Body of pancreas (tissue), 4 donors: Measurements from ENCODE around the gene ZNF230. TPM values are rescaled to one million over a fixed set of nuclear protein-coding genes. Genes with fewer than 3 reads are reported as not detected.
A peak's percentile ranks its signal among the peaks of the same experiment; 100 is the strongest.

Experiments
- ATAC-seq: fragments of 150-250 bp; one replicate; pipeline ENCODE4 v1.9.1; 2016
- DNase-seq, 4 donors: peaks; one replicate each; pipeline ENCODE4 v3.0.0-alpha.2; 2019
- H3K27ac ChIP-seq, 4 donors: fragments of 200-600 bp; sonication (generic); 1 replicate in 3 of 4; 2 replicates in 1 of 4; pipeline versions ENCODE4 v1.5.1 to v1.6.1; 2016 to 2019; ENCODE audit warnings: mild to moderate bottlenecking in 1 of 4, mixed read lengths in 1 of 4, moderate library complexity in 1 of 4
- H3K27me3 ChIP-seq, 2 donors: fragments of 200-600 bp; sonication (generic); one replicate each; pipeline ENCODE4 v1.6.0; 2016; ENCODE audit warnings: mild to moderate bottlenecking in 1 of 2
- H3K36me3 ChIP-seq, 2 donors: fragments of 200-600 bp; sonication (generic); replicated peaks in 1 of 2; 2 replicates each; pipeline ENCODE4 v1.5.1; 2016; ENCODE audit warnings: low read depth in 2 of 2; ENCODE audit not compliant: insufficient read depth in 1 of 2
- H3K4me1 ChIP-seq: fragments of 200-600 bp; sonication (generic); one replicate; pipeline ENCODE4 v1.6.0; 2016
- H3K4me3 ChIP-seq, 2 donors: fragments of 200-600 bp; sonication (generic); 1 replicate in 1 of 2; 2 replicates in 1 of 2; pipeline ENCODE4 v1.5.1; 2016 to 2019
- H3K9me3 ChIP-seq, 3 donors: fragments of 200-600 bp; sonication (generic); 1 replicate in 2 of 3; 2 replicates in 1 of 3; pipeline ENCODE4 v1.5.1; 2016
- POLR2A ChIP-seq, 3 donors: fragments of 450-650 bp; IDR thresholded peaks; one replicate each; pipeline ENCODE4 v1.6.1; 2016; ENCODE audit warnings: antibody characterized with exemption in 3 of 3, mild to moderate bottlenecking in 2 of 3
- WGBS, 2 donors: methylation state at CpG; one replicate each; pipeline ENCODE4 v1.1.5; 2017; 5-methylcytosine and 5-hydroxymethylcytosine counted together
- intact Hi-C: fragments of 100-400 bp; cut with DNase I; formaldehyde crosslinking; loops from one replicate; pipeline ENCODE4 v1.15.1; 2023
- total RNA-seq, 2 donors: library from RNA; depleted of rRNA; stranded (reverse); fragments of >200 nt; gene quantifications; one replicate each; pipeline ENCODE4 v1.1.0, GENCODE V29; 2016
- TF ChIP-seq, protein P1 (sequence below), 7 experiments: fragments of 450-650 bp in 4 of 7; fragments of 200-600 bp in 3 of 7; sonication (generic) in 3 of 7; IDR thresholded peaks; one replicate each; pipeline ENCODE4 v1.5.1; 2016 to 2019; ENCODE audit warnings: antibody characterized with exemption in 7 of 7

Gene ZNF230
- total RNA-seq, 2 donors from 2014 or later: 2.9 TPM; not detected in 1

- TF ChIP-seq POLR2A (IDR thresholded peaks at IDR 0.05): no peak
- peak; percentile 6 for ATAC-seq
- H3K9me3 ChIP-seq: peaks cover 0 to 4% (median 3%) of the 10 kb centered on the region in 3 donors
- peak overlapping the region; percentile 35 to 54 for H3K4me3 ChIP-seq
- no peaks in the 10 kb centered on the region for H3K27me3 ChIP-seq
- WGBS, 2 donors: 1 to 4% methylated on average over 11 to 14 of the region's 14 CpGs
- peaks cover 7% of the 10 kb centered on the region for H3K4me1 ChIP-seq
- peak in 1 of 4 donors; percentile 7 for DNase-seq
- peak overlapping the region in 2 of 4 donors; percentile 55 to 74 for H3K27ac ChIP-seq
- no peaks in the 10 kb centered on the region for H3K36me3 ChIP-seq
- intact Hi-C loops: no loop called here
Observed at GRCh38 chr19:43984687-43985000, 18.1 kb upstream of the ZNF230 start.

DNA sequence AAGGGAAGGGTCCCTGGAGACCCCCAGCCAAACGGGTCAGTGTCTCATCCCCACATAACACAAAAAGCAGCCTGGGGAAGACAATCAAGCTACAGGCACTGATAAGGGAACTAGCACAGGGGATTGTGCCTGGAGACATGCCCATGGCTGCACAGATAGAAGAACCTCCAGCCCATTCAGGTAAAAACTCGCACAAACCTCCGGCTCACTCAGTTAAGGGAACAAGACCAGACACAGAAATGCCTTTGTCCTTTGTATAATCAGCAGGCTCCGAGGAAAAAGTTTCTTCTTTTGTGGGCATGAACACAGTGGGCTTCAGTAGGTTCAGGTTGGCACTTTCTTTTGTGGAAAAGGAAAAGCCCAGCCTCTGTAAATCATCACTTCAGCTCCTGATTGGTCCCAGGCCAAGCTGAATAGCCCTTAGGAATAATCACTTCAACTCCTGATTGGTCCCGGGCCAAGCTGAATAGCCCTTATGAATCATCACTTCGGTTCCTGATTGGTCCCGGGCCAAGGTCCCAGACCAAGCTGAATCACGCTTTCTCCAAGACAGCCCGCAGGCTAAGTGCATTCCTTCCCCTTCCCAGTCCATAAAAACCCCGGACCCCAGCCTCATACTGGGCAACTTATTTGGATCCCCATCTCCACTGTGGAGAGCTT lies 5.0 kb upstream of the ZNF230 start:
- peaks cover 6% of the 10 kb centered on the region for H3K4me1 ChIP-seq
- peaks cover 0 to 25% (median 0%) of the 10 kb centered on the region in 3 donors for H3K9me3 ChIP-seq
- no peak overlapping the region for H3K27ac ChIP-seq
- intact Hi-C loops: no loop called here
- WGBS, 2 donors: 79 to 85% methylated on average over 10 of the region's 10 CpGs
- DNase-seq (no peak), ATAC-seq (no peak)
- no peaks in the 10 kb centered on the region for H3K27me3 ChIP-seq
- TF ChIP-seq, protein P1, sequence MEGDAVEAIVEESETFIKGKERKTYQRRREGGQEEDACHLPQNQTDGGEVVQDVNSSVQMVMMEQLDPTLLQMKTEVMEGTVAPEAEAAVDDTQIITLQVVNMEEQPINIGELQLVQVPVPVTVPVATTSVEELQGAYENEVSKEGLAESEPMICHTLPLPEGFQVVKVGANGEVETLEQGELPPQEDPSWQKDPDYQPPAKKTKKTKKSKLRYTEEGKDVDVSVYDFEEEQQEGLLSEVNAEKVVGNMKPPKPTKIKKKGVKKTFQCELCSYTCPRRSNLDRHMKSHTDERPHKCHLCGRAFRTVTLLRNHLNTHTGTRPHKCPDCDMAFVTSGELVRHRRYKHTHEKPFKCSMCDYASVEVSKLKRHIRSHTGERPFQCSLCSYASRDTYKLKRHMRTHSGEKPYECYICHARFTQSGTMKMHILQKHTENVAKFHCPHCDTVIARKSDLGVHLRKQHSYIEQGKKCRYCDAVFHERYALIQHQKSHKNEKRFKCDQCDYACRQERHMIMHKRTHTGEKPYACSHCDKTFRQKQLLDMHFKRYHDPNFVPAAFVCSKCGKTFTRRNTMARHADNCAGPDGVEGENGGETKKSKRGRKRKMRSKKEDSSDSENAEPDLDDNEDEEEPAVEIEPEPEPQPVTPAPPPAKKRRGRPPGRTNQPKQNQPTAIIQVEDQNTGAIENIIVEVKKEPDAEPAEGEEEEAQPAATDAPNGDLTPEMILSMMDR (IDR thresholded peaks at IDR 0.05): no peak
- no peak for TF ChIP-seq POLR2A (IDR thresholded peaks at IDR 0.05)
- H3K4me3 ChIP-seq: no peak overlapping the region
- peaks cover 16 to 25% of the 10 kb centered on the region in 2 donors for H3K36me3 ChIP-seq

DNA sequence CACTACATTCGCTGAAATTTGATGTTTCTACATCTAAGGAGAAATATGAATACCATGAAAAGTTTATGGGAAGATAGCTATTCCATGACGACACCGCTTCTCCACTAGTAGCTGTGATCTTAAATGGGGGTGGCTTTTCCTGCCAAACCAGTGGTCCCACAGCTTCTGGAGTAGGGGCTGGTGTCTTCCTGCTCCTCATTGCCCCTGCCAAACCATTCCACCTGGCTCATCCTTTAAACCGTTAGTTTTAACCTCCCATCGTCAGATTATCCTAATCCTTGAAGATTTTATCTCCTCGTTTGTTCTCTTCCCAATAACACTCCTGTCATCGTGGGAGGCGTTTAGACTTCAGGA lies 568 bp upstream of the ZNF230 start:
- WGBS, 2 donors: 10 to 16% methylated on average over 8 of the region's 8 CpGs
- H3K27me3 ChIP-seq: no peaks in the 10 kb centered on the region
- TF ChIP-seq, protein P1 (IDR thresholded peaks at IDR 0.05): no peak
- no peak for TF ChIP-seq POLR2A (IDR thresholded peaks at IDR 0.05)
- peak overlapping the region; percentile 55 to 79 (median 61) for H3K27ac ChIP-seq
- H3K9me3 ChIP-seq: peaks cover 0 to 13% (median 0%) of the 10 kb centered on the region in 3 donors
- ATAC-seq (no peak), DNase-seq (no peak)
- H3K4me1 ChIP-seq: peaks cover 13% of the 10 kb centered on the region
- intact Hi-C loops: loop anchor here (10.0 kb wide), 1 partner anchor 113 kb away; the partner anchor contains the start of gene ZNF225
- peak overlapping the region; percentile 77 to 80 for H3K4me3 ChIP-seq
- H3K36me3 ChIP-seq: no peaks in the 10 kb centered on the region

DNA sequence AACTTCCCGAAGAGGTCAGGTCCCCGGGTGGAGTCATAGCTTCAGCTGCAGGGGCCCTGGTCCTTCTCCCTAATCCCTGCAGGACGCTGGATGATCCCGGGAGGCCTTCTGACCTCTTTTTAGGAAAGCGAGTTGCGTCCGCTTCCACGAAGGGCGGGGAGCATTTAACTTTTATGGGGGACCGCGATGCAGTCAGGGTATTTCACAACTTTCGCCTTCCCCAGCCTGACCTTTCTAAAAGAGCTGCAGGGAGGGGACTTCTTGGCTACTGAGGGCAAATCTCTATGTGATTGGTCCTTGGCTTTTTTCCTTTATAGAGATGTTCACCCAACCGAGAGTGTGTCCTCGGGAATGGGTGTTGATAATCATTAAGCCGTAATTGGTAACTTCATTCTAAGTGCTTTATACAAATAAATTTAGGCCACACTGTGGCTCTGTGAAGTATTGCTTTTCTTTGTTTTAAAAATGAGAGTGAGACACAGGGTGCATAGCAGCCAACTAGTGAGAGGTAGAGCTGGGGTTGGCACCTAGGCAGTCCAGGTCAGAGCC lies 778 bp downstream of the ZNF230 start:
- Histone ChIP-seq H3K4me3 (peak overlapping the region; percentile 77 to 80), H3K9me3 (peaks cover 0 to 11% (median 0%) of the 10 kb centered on the region in 3 donors), H3K4me1 (peaks cover 13% of the 10 kb centered on the region), H3K36me3 (peaks cover 0 to 8% of the 10 kb centered on the region in 2 donors), H3K27ac (peak overlapping the region in 2 of 4 donors; percentile 61 to 79), H3K27me3 (no peaks in the 10 kb centered on the region)
- 1 to 2% methylated on average over 13 to 15 of the region's 15 CpGs for WGBS, 2 donors
- ATAC-seq (peak; percentile 2), DNase-seq (no peak)
- intact Hi-C loops: loop anchor here (10.0 kb wide), 1 partner anchor 111 kb away; the partner anchor contains the start of gene ZNF225
- TF ChIP-seq POLR2A (IDR thresholded peaks at IDR 0.05): no peak

DNA sequence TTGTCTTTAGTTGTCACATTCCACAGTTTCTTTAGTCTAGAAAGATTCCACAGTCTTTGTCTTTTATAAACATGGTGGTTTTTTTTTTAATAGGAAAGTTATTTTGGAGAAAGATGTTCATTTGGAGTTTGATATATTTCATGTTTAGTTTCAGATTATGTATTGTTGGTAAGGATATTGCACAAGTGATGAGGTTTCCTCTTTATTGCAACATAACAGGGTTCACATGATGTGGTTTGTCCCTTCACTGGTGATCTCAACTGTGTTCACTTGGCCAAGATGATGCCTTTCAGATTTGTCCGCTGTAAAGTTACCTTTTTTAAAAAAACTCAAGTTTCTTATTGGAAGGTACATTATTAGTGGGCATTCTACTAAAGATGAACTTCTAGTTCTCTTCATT lies 3.2 kb downstream of the ZNF230 start:
- Histone ChIP-seq H3K36me3 (peaks cover 20% of the 10 kb centered on the region in 2 donors), H3K9me3 (peaks cover 0 to 32% (median 0%) of the 10 kb centered on the region in 3 donors), H3K27me3 (no peaks in the 10 kb centered on the region), H3K4me3 (no peak overlapping the region), H3K27ac (no peak overlapping the region), H3K4me1 (peaks cover 13% of the 10 kb centered on the region)
- TF ChIP-seq, protein P1 (IDR thresholded peaks at IDR 0.05): no peak
- TF ChIP-seq POLR2A (IDR thresholded peaks at IDR 0.05): no peak
- intact Hi-C loops: loop anchor here (10.0 kb wide), 1 partner anchor 109 kb away; the partner anchor contains the start of gene ZNF225
- WGBS, 2 donors: 90 to 93% methylated on average over 1 of the region's 1 CpG
- ATAC-seq (no peak), DNase-seq (no peak)
